GM18873 (cell line): ENCODE measurements around the gene LMOD1.
"Not testable (repeated sequence)": the region's sequence is repeated elsewhere in the genome, so short reads cannot be mapped to it uniquely, and the experiment has no call there.

Experiments
- ATAC-seq: cut with Tn5 transposase; IDR thresholded peaks from one replicate; pipeline ENCODE4 v1.9.1; 2021; ENCODE audit warnings: mild to moderate bottlenecking, moderate library complexity, moderate number of reproducible peaks; ENCODE audit not compliant: unreplicated experiment, low FRiP score

LMOD1 gene

DNA sequence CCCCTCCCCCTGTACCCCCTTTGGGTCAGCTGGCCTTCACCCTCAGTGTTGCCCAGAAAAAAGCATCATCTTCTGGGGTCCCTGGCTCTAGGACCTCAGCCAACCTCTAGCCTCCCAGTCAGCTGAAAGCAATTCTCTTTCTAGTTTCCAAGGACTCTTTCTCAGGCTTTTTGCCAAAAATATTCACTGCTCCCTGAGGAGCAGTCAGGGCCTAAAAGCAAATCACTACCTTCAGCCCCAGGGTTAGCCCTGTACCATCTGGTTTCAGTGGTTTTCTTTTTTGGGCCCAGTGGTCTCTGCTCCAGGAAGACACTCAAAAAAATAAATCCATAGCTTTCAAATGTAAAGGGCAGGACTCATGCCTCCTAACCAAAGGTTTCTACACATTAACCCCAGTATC lies 3.1 kb upstream of the LMOD1 start:
- no peak for ATAC-seq

GRCh38 chr1:201947697-201948008 lies 1.3 kb upstream of the LMOD1 start:
- ATAC-seq, result no peak

DNA sequence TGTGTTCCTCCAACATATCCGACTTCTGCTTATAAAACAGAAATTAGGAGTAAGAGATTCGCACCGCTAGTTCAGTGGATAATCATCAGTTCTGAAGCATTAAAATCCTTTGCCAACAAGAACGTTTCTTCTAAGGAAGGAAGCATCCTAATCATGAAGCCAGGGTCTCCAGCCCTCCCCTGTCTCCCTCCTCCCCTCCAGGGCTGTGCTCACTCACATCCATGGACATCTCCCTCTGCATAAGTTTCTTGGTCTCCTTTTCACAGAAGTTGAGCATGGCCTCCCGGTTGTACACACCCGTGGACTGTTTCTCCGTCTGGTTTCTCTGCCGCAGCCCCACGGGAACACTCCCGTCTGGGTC lies 505 bp downstream of the LMOD1 start:
- ATAC-seq, result no peak

DNA sequence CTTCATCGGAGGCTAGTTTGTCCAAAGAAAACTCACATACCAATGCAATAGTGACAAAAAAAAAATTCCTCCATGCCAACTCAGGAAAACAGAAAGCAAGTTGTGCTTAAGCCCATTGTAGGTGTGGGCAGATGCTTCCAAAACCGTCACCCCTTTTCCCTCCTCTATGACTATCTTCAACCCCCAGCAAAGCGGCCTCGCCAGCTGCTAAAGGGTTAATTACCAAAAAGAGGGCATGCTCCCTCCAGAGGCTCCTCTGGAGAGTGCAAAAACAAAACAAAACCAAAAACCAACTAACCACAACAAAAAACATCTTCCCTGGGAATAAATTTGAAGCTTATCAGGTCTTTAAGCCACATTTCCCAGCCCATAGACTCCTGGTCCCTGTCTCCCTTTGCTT lies 1.2 kb downstream of the LMOD1 start:
- ATAC-seq, result no peak

DNA sequence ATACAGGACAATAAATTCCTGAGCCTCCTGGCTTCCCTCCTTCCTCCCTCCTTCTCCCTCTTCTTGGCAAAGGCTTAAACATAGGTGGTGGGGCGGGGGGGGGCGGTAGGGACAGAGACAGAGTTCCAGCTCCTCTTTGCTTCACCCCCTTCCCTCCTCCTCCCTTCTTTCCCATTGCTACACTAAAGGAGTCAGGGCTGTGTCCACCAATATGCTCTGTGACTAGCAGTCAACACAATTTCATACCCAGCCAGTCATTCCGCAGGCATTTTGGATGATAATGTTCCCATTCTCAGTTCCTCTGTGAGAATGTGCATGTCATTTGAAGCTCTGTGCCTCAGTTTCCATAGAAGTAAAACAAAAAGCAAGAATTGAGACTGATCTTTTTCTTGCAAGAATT lies 1.7 kb downstream of the LMOD1 start:
- no peak for ATAC-seq

- no peak for ATAC-seq
Observed at GRCh38 chr1:201944002-201944401, 2.3 kb downstream of the LMOD1 start.

- no peak for ATAC-seq
Observed at GRCh38 chr1:201942129-201942495, 4.2 kb downstream of the LMOD1 start.

GRCh38 chr1:201941420-201942128 lies 4.8 kb downstream of the LMOD1 start:
- ATAC-seq, result no peak

DNA sequence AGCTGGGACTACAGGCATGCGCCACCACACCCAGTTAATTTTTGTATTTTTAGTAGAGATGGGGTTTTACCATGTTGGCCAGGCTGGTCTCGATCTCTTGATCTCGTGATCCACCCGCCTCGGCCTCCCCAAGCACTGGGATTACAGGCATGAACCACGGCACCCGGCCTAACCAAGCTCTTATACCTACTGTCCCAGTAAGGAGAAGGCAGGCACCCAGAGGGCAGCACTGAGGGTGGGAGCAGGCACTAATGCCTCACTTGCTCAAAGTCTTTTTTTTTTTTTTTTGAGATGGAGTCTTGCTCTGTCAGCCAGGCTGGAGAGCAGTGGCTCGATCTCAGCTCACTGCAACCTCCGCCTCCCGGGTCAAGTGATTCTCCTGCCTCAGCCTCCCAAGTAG lies 6.0 kb downstream of the LMOD1 start:
- ATAC-seq, result not testable (repeated sequence)

- no peak for ATAC-seq
Observed at GRCh38 chr1:201939574-201939973, 6.8 kb downstream of the LMOD1 start.

- no peak for ATAC-seq
Observed at GRCh38 chr1:201939148-201939547, 7.2 kb downstream of the LMOD1 start.

- no peak for ATAC-seq
Observed at GRCh38 chr1:201938440-201939035, 7.8 kb downstream of the LMOD1 start.

DNA sequence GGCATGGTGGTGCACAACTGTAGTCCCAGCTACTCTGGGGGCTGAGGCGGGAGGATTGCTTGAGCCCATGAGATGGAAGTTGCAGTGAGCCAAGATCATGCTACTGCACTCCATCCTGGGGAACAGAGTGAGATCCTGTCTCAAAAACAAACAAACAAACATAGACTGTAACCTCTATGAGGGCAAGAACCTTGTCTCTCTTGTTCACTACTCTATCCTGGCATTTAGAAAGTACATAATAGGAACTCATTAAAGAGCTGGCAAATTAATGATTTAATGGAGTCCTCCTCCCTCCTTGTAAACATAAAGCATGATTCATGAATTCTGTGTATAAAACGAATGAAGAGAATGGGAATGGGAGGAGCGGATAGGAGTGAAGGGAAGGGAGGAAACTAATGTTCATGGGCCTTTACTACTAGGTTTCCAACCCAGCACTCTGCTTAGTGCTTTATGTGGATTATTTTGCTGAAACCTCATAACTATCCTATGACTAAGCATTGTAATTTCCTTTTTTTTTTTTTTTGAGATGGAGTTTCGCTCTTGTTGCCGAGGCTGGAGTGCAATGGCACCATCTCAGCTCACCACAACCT lies 8.6 kb downstream of the LMOD1 start:
- ATAC-seq, result no peak

DNA sequence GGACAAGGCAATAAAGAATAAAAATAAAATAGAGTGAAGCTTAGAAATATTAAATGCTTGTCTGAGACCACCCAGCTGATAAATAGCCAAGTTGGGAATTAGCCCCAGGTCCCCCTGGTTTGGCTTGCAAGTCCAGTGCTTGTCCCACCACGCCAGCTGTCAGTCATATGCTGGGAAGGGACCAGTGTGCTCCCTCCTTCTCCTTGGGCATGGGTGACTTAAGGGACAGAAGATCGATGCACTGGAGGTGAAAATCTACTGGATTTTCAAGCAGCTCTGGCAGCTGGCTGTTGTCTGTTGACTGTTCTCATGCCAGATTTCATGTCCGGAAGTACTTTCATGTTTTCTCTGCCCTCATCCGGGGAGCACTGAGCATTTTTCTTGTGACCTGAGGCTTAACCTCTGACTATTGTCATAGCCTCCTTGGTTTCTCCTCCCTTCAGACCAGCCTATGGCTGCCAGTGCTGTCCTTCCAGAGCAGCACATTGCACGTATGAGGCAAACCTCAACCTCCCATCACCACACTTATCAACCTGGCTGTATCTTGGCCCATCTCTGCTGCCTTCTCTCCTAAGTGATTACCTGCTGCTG lies 12.4 kb downstream of the LMOD1 start:
- ATAC-seq, result no peak

- ATAC-seq, result no peak
Observed at GRCh38 chr1:201930803-201931202, 15.5 kb downstream of the LMOD1 start.

DNA sequence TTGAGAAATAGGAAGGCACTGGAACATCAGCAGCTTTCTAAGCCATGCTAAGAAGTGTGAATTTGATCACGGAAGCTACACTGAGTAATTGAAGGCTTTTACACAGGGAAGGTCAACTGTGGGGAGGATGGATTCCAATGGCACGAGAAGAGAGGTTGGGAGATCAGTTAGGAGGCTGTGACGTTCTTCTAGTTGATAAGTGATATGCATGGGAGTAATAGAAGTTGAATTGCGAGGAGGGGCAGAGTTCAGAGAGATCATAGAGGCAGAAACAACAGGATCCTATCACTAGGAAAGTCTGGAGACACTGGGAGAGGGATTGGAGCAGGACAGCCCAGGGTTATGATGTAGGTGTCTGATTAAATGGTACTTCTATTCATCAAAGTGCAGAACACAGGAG lies 16.2 kb downstream of the LMOD1 start:
- ATAC-seq, result no peak

DNA sequence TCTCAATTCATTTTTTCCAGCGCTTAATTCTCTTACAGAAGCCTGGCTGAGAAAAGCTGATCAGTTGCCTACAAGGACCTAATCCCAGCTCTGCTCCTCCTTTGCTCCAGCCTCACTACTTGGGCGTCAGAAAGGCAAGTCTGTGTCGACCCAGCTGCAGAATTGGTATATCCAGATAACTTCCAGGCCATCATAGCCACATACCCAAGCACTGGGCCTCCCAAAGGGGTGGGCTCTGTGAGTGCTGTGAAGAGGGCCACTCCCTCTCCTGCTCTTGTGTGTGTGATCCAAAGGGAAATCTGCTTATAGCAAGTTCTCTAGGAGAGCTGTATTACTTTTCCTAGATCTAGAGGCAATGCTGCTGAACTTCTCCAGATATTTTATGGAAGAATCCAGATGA lies 18.1 kb downstream of the LMOD1 start:
- no peak for ATAC-seq

GRCh38 chr1:201925981-201926645 lies 20.2 kb downstream of the LMOD1 start:
- no peak for ATAC-seq

DNA sequence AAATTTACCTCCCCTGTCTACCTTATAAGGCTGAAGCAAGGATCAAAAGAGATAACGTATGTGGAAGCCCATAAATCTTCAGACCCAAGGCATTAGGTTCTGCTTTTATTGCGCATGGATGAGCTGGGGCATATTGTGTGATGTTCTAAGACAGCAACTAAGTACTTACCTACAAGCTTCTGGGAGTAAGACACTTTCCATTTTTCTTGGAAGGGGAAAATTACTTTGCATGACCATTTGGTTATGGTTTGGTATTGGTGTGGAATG lies 21.1 kb downstream of the LMOD1 start:
- ATAC-seq, result no peak

GRCh38 chr1:201921952-201922558 lies 24.3 kb downstream of the LMOD1 start:
- ATAC-seq, result no peak

GRCh38 chr1:201918343-201918742 lies 28.0 kb downstream of the LMOD1 start:
- ATAC-seq, result no peak
